ENCODE measurements around the gene METTL14.
A peak's percentile ranks its signal among the peaks of the same experiment; 100 is the strongest.

Gene METTL14

GRCh38 chr4:118676128-118676527 lies 9.1 kb upstream of the METTL14 start:
- no peak overlapping the region for H3K27ac ChIP-seq (ENCODE audit: low read length)
- H4K20me1 ChIP-seq (ENCODE audit: insufficient read depth, low read length): no peaks in the 10 kb centered on the region
- H3K36me3 ChIP-seq (replicated peaks; ENCODE audit: insufficient read depth, low read length): no peaks in the 10 kb centered on the region
- no peaks in the 10 kb centered on the region for H3K27me3 ChIP-seq (replicated peaks; ENCODE audit: insufficient read depth, low read length)
- H3K9me3 ChIP-seq (replicated peaks; ENCODE audit: insufficient read depth, low read length): no peaks in the 10 kb centered on the region
- no peak for DNase-seq
- H3K4me1 ChIP-seq (ENCODE audit: low read length): no peaks in the 10 kb centered on the region
- no peak overlapping the region for H3K4me2 ChIP-seq (ENCODE audit: low read depth, low read length)
- no peaks in the 10 kb centered on the region for H3F3A ChIP-seq (ENCODE audit: insufficient read depth, low read length)
- no peak overlapping the region for H2AFZ ChIP-seq (ENCODE audit: low read length)
- H3K4me3 ChIP-seq (ENCODE audit: low read length): no peak overlapping the region
- no peak for TF ChIP-seq CTCF (IDR thresholded peaks at IDR 0.05; ENCODE audit: low read length)
- TF ChIP-seq EZH2 (optimal IDR thresholded peaks at IDR 0.05; ENCODE audit: low read depth, low read length): no peak
- no peak for TF ChIP-seq EZH2phosphoT487 (IDR thresholded peaks at IDR 0.05; ENCODE audit: low read length)
- no peaks in the 10 kb centered on the region for H3K79me2 ChIP-seq (ENCODE audit: low read length)
- no peaks in the 10 kb centered on the region for H3K9me2 ChIP-seq (replicated peaks; ENCODE audit: insufficient read depth, low read length)
- H3K9ac ChIP-seq (ENCODE audit: low read length): no peak overlapping the region

GRCh38 chr4:118680808-118681207 lies 4.4 kb upstream of the METTL14 start:
- TF ChIP-seq EZH2 (optimal IDR thresholded peaks at IDR 0.05; ENCODE audit: low read depth, low read length): no peak
- no peak for TF ChIP-seq CTCF (IDR thresholded peaks at IDR 0.05; ENCODE audit: low read length)
- TF ChIP-seq EZH2phosphoT487 (IDR thresholded peaks at IDR 0.05; ENCODE audit: low read length): no peak
- no peak overlapping the region for H3K4me3 ChIP-seq (ENCODE audit: low read length)
- no peaks in the 10 kb centered on the region for H3K27me3 ChIP-seq (replicated peaks; ENCODE audit: insufficient read depth, low read length)
- H3K4me2 ChIP-seq (ENCODE audit: low read depth, low read length): no peak overlapping the region
- no peak overlapping the region for H3K9ac ChIP-seq (ENCODE audit: low read length)
- no peaks in the 10 kb centered on the region for H3F3A ChIP-seq (ENCODE audit: insufficient read depth, low read length)
- no peaks in the 10 kb centered on the region for H3K9me2 ChIP-seq (replicated peaks; ENCODE audit: insufficient read depth, low read length)
- no peaks in the 10 kb centered on the region for H3K36me3 ChIP-seq (replicated peaks; ENCODE audit: insufficient read depth, low read length)
- H3K79me2 ChIP-seq (ENCODE audit: low read length): peaks cover 3% of the 10 kb centered on the region
- no peak for DNase-seq
- no peak overlapping the region for H2AFZ ChIP-seq (ENCODE audit: low read length)
- peaks cover 4% of the 10 kb centered on the region for H3K4me1 ChIP-seq (ENCODE audit: low read length)
- H3K27ac ChIP-seq (ENCODE audit: low read length): no peak overlapping the region
- no peaks in the 10 kb centered on the region for H3K9me3 ChIP-seq (replicated peaks; ENCODE audit: insufficient read depth, low read length)
- H4K20me1 ChIP-seq (ENCODE audit: insufficient read depth, low read length): no peaks in the 10 kb centered on the region

GRCh38 chr4:118682928-118683327 lies 2.3 kb upstream of the METTL14 start:
- peak; percentile 24 for DNase-seq
- Histone ChIP-seq H3K4me1 (ENCODE audit: low read length) (peaks cover 12% of the 10 kb centered on the region), H3K9ac (ENCODE audit: low read length) (no peak overlapping the region), H3K27ac (ENCODE audit: low read length) (no peak overlapping the region), H3K36me3 (replicated peaks; ENCODE audit: insufficient read depth, low read length) (no peaks in the 10 kb centered on the region), H3K79me2 (ENCODE audit: low read length) (peaks cover 24% of the 10 kb centered on the region), H3F3A (ENCODE audit: insufficient read depth, low read length) (no peaks in the 10 kb centered on the region), H2AFZ (ENCODE audit: low read length) (peak overlapping the region; percentile 19; the same call in 1 of the 2 replicates), H3K9me3 (replicated peaks; ENCODE audit: insufficient read depth, low read length) (no peaks in the 10 kb centered on the region), H3K4me3 (ENCODE audit: low read length) (no peak overlapping the region), H3K9me2 (replicated peaks; ENCODE audit: insufficient read depth, low read length) (no peaks in the 10 kb centered on the region), H3K4me2 (ENCODE audit: low read depth, low read length) (no peak overlapping the region), H3K27me3 (replicated peaks; ENCODE audit: insufficient read depth, low read length) (no peaks in the 10 kb centered on the region), H4K20me1 (ENCODE audit: insufficient read depth, low read length) (no peaks in the 10 kb centered on the region)
- TF ChIP-seq EZH2phosphoT487 (IDR thresholded peaks at IDR 0.05; ENCODE audit: low read length) (no peak), CTCF (IDR thresholded peaks at IDR 0.05; ENCODE audit: low read length) (peak; percentile 49)

Data from MM.1S (cell line).